Adrenal gland (tissue), 5 donors: Measurements from ENCODE around the gene ZNF358.

Experiments
- CTCF ChIP-seq, 6 experiments: fragments of 450-650 bp in 4 of 6; fragments of 200-600 bp in 2 of 6; sonication (generic) in 1 of 6; IDR thresholded peaks; 1 replicate in 5 of 6; 2 replicates in 1 of 6; pipeline versions ENCODE4 v1.5.1 to v1.8.0; 2016 to 2021; ENCODE audit warnings: antibody characterized with exemption in 6 of 6, mild to moderate bottlenecking in 2 of 6, moderate library complexity in 1 of 6
- POLR2A ChIP-seq, 2 donors: fragments of 450-650 bp; IDR thresholded peaks; one replicate each; pipeline ENCODE4 v1.6.1; 2017; ENCODE audit warnings: antibody characterized with exemption in 2 of 2, mild to moderate bottlenecking in 2 of 2, moderate library complexity in 1 of 2
- donor health status: DM: no; HTN: no; CAD: no.

DNA sequence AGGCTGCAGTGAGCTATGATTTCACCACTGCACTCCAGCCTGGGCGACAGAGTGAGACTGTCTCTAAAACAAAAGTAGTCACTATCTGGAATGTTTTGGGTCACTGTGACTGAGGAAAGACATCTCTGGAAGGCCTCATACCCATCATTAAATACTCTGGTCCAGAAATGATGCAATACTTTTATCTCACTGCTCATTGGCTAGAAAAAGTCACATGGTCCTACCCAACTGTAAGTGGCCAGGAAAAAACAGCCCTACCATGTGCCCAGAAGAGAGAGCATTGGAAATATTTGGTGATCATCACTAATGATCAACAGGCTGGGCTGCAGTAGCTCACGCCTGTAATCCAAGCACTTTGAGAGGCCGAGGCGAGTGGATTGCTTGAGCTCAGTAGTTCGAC is 49.4 kb downstream of the ZNF358 start:
- no peak for TF ChIP-seq CTCF (IDR thresholded peaks at IDR 0.05)
- TF ChIP-seq POLR2A (IDR thresholded peaks at IDR 0.05) = no peak
